Right lobe of liver (tissue), 4 donors: ENCODE measurements around the gene SH3GL3.

ENCODE experiments used
- POLR2A ChIP-seq: fragments of 450-650 bp; IDR thresholded peaks from one replicate; pipeline ENCODE4 v1.6.1; 2017; ENCODE audit warnings: antibody characterized with exemption, mild to moderate bottlenecking
- TF ChIP-seq, protein P1 (sequence below), 4 donors: fragments of 200-600 bp in 3 of 4; fragments of 450-650 bp in 1 of 4; IDR thresholded peaks; one replicate each; pipeline versions ENCODE4 v1.5.1 to v1.8.0; 2016 to 2022; ENCODE audit warnings: antibody characterized with exemption in 4 of 4, mild to moderate bottlenecking in 2 of 4
- donor health status: DM: no; HTN: no; CAD: no.
- donor health status: DM: no; HTN: no; CAD: no.
- donor health status: DM: no; HTN: yes; CAD: no.

GRCh38 chr15:83484636-83485035, 37.5 kb downstream of the SH3GL3 start:
- TF ChIP-seq, protein P1, sequence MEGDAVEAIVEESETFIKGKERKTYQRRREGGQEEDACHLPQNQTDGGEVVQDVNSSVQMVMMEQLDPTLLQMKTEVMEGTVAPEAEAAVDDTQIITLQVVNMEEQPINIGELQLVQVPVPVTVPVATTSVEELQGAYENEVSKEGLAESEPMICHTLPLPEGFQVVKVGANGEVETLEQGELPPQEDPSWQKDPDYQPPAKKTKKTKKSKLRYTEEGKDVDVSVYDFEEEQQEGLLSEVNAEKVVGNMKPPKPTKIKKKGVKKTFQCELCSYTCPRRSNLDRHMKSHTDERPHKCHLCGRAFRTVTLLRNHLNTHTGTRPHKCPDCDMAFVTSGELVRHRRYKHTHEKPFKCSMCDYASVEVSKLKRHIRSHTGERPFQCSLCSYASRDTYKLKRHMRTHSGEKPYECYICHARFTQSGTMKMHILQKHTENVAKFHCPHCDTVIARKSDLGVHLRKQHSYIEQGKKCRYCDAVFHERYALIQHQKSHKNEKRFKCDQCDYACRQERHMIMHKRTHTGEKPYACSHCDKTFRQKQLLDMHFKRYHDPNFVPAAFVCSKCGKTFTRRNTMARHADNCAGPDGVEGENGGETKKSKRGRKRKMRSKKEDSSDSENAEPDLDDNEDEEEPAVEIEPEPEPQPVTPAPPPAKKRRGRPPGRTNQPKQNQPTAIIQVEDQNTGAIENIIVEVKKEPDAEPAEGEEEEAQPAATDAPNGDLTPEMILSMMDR (IDR thresholded peaks at IDR 0.05), result no peak
- TF ChIP-seq POLR2A, result no peak
